GM21619 (cell line): ENCODE results near the gene GDAP1L1.

Source experiments
- ATAC-seq: cut with Tn5 transposase; IDR thresholded peaks from one replicate; pipeline ENCODE4 v1.9.1; 2021; ENCODE audit not compliant: unreplicated experiment

The GDAP1L1 gene

GRCh38 chr20:44251284-44251683 lies 4.2 kb downstream of the GDAP1L1 start:
- ATAC-seq: no peak

GRCh38 chr20:44253528-44253927 lies 6.4 kb downstream of the GDAP1L1 start:
- no peak for ATAC-seq

GRCh38 chr20:44254073-44254472 lies 7.0 kb downstream of the GDAP1L1 start:
- ATAC-seq: no peak

GRCh38 chr20:44255942-44256341 lies 8.8 kb downstream of the GDAP1L1 start:
- no peak for ATAC-seq

- no peak for ATAC-seq
These were observed 9.9 kb downstream of the GDAP1L1 start for GRCh38 chr20:44256961-44257360.

GRCh38 chr20:44258226-44258890 lies 11.2 kb downstream of the GDAP1L1 start:
- ATAC-seq: no peak

- no peak for ATAC-seq
These were observed 17.2 kb downstream of the GDAP1L1 start for GRCh38 chr20:44264287-44264686.

- no peak for ATAC-seq
These were observed 21.7 kb downstream of the GDAP1L1 start for GRCh38 chr20:44268802-44269201.

GRCh38 chr20:44271915-44272663 lies 25.0 kb downstream of the GDAP1L1 start:
- no peak for ATAC-seq

GRCh38 chr20:44273231-44274215 lies 26.4 kb downstream of the GDAP1L1 start:
- no peak for ATAC-seq

- ATAC-seq: no peak
These were observed 27.4 kb downstream of the GDAP1L1 start for GRCh38 chr20:44274303-44275017.

- no peak for ATAC-seq
These were observed 32.1 kb downstream of the GDAP1L1 start for GRCh38 chr20:44279228-44279627.

GRCh38 chr20:44280387-44280786 lies 33.3 kb downstream of the GDAP1L1 start:
- ATAC-seq: no peak

- ATAC-seq: no peak
These were observed 35.1 kb downstream of the GDAP1L1 start for GRCh38 chr20:44282192-44282591.

GRCh38 chr20:44284032-44284431 lies 36.9 kb downstream of the GDAP1L1 start:
- no peak for ATAC-seq

GRCh38 chr20:44287272-44288097 lies 40.4 kb downstream of the GDAP1L1 start:
- ATAC-seq: no peak

- ATAC-seq: no peak
These were observed 41.1 kb downstream of the GDAP1L1 start for GRCh38 chr20:44288252-44288651.

GRCh38 chr20:44291754-44292153 lies 44.6 kb downstream of the GDAP1L1 start:
- no peak for ATAC-seq

- no peak for ATAC-seq
These were observed 48.9 kb downstream of the GDAP1L1 start for GRCh38 chr20:44296011-44296410.

- no peak for ATAC-seq
These were observed 50.6 kb downstream of the GDAP1L1 start for GRCh38 chr20:44297721-44298120.
